Measurements from ENCODE around the gene KIR3DL3.
"Not testable (repeated sequence)": the region's sequence is repeated elsewhere in the genome, so short reads cannot be mapped to it uniquely, and the experiment has no call there.

Gene KIR3DL3

GRCh38 chr19:54731191-54731590 is 6.9 kb downstream of the KIR3DL3 start:
- DNase-seq (ENCODE audit: low spot score) = no peak

- DNase-seq (ENCODE audit: low spot score) = not testable (repeated sequence)
Observed at GRCh38 chr19:54738306-54738705, 14.1 kb downstream of the KIR3DL3 start, which contains the start of gene KIR2DL3. Gene KIR2DL3 (plus strand): TSS chr19:54738513. CDS start chr19:54738546, 33 bp downstream.

GRCh38 chr19:54738715-54739114 is 14.5 kb downstream of the KIR3DL3 start:
- DNase-seq (ENCODE audit: low spot score) = no peak

GRCh38 chr19:54739587-54740497 is 15.6 kb downstream of the KIR3DL3 start:
- no peak for DNase-seq (ENCODE audit: low spot score)

GRCh38 chr19:54741950-54742349 is 17.7 kb downstream of the KIR3DL3 start:
- DNase-seq (ENCODE audit: low spot score) = not testable (repeated sequence)

GRCh38 chr19:54744080-54744479 is 19.8 kb downstream of the KIR3DL3 start:
- DNase-seq (ENCODE audit: low spot score) = not testable (repeated sequence)

GRCh38 chr19:54747614-54748322 is 23.5 kb downstream of the KIR3DL3 start:
- DNase-seq (ENCODE audit: low spot score) = not testable (repeated sequence)

- DNase-seq (ENCODE audit: low spot score) = not testable (repeated sequence)
Observed at GRCh38 chr19:54750276-54750675, 26.0 kb downstream of the KIR3DL3 start.

GRCh38 chr19:54756204-54757110 is 32.2 kb downstream of the KIR3DL3 start:
- not testable (repeated sequence) for DNase-seq (ENCODE audit: low spot score)

GRCh38 chr19:54758577-54758976 is 34.3 kb downstream of the KIR3DL3 start:
- DNase-seq (ENCODE audit: low spot score) = not testable (repeated sequence)

GRCh38 chr19:54764219-54764618 is 40.0 kb downstream of the KIR3DL3 start:
- not testable (repeated sequence) for DNase-seq (ENCODE audit: low spot score)

GRCh38 chr19:54766464-54766863 is 42.2 kb downstream of the KIR3DL3 start:
- DNase-seq (ENCODE audit: low spot score) = not testable (repeated sequence)

- not testable (repeated sequence) for DNase-seq (ENCODE audit: low spot score)
Observed at GRCh38 chr19:54769646-54770045, 45.4 kb downstream of the KIR3DL3 start, which contains the start of gene KIR2DL1. Gene KIR2DL1 (plus strand): TSS chr19:54769793. CDS start chr19:54769851, 58 bp downstream.

GRCh38 chr19:54770511-54770910 is 46.3 kb downstream of the KIR3DL3 start:
- DNase-seq (ENCODE audit: low spot score) = not testable (repeated sequence)

GRCh38 chr19:54771018-54771960 is 47.0 kb downstream of the KIR3DL3 start:
- DNase-seq (ENCODE audit: low spot score) = peak; percentile 26

GRCh38 chr19:54772666-54773065 is 48.4 kb downstream of the KIR3DL3 start:
- DNase-seq (ENCODE audit: low spot score) = not testable (repeated sequence)

- not testable (repeated sequence) for DNase-seq (ENCODE audit: low spot score)
Observed at GRCh38 chr19:54775095-54775815, 51.0 kb downstream of the KIR3DL3 start.

GRCh38 chr19:54775830-54776229 is 51.6 kb downstream of the KIR3DL3 start:
- not testable (repeated sequence) for DNase-seq (ENCODE audit: low spot score)

- not testable (repeated sequence) for DNase-seq (ENCODE audit: low spot score)
Observed at GRCh38 chr19:54777851-54778250, 53.6 kb downstream of the KIR3DL3 start.

- DNase-seq (ENCODE audit: low spot score) = not testable (repeated sequence)
Observed at GRCh38 chr19:54778896-54779295, 54.7 kb downstream of the KIR3DL3 start.
